HepG2 (cell line): Measurements from ENCODE around the gene FAM89B. TPM values are rescaled to one million over a fixed set of nuclear protein-coding genes. Genes with fewer than 3 reads are reported as not detected.

Experiments
- AHR ChIP-seq: IDR thresholded peaks from 2 replicates; pipeline ENCODE4 v1.6.1; 2018; ENCODE audit warnings: missing genetic modification reagents, missing compliant biosample characterization
- CSRNP2 ChIP-seq: sonication (generic); formaldehyde crosslinking; conservative IDR thresholded peaks from 2 replicates; pipeline ENCODE4 v1.8.0; 2022; ENCODE audit warnings: low read depth, missing genetic modification reagents
- ELF3 ChIP-seq: IDR thresholded peaks from 2 replicates; pipeline ENCODE4 v1.6.1; 2016; ENCODE audit warnings: missing genetic modification reagents, missing compliant biosample characterization
- GABPB1 ChIP-seq: IDR thresholded peaks from 2 replicates; pipeline ENCODE4 v1.6.1; 2016; ENCODE audit warnings: mild to moderate bottlenecking, missing genetic modification reagents, moderate library complexity, missing compliant biosample characterization
- KLF15 ChIP-seq: sonication (generic); formaldehyde crosslinking; IDR thresholded peaks from 2 replicates; pipeline ENCODE4 v1.8.1; 2023; ENCODE audit warnings: borderline replicate concordance, mild to moderate bottlenecking, inconsistent platforms, missing genetic modification reagents, mixed read lengths
- LRRFIP1 ChIP-seq: sonication (generic); formaldehyde crosslinking; conservative IDR thresholded peaks from 2 replicates; pipeline ENCODE4 v1.4.0; 2020; ENCODE audit warnings: missing genetic modification reagents
- POGK ChIP-seq: sonication (generic); formaldehyde crosslinking; conservative IDR thresholded peaks from 2 replicates; pipeline ENCODE4 v1.8.0; 2022; ENCODE audit warnings: mild to moderate bottlenecking, moderate library complexity, missing genetic modification reagents
- TCF7 ChIP-seq: sonication (generic); IDR thresholded peaks from 2 replicates; pipeline ENCODE4 v1.6.1; 2016; ENCODE audit warnings: antibody characterized with exemption, low read depth
- TMF1 ChIP-seq: sonication (generic); formaldehyde crosslinking; IDR thresholded peaks from 2 replicates; pipeline ENCODE4 v1.8.1; 2022; ENCODE audit warnings: low read depth, missing genetic modification reagents
- WIZ ChIP-seq: sonication (generic); formaldehyde crosslinking; IDR thresholded peaks from 2 replicates; pipeline ENCODE4 v1.5.1; 2020; ENCODE audit warnings: mild to moderate bottlenecking, missing genetic modification reagents
- ZMYM4 ChIP-seq: sonication (generic); formaldehyde crosslinking; IDR thresholded peaks from 2 replicates; pipeline ENCODE4 v1.8.1; 2023; ENCODE audit warnings: mild to moderate bottlenecking, missing genetic modification reagents
- ZNF276 ChIP-seq: sonication (generic); formaldehyde crosslinking; IDR thresholded peaks from 2 replicates; pipeline ENCODE4 v1.4.0; 2020; ENCODE audit warnings: mild to moderate bottlenecking, low read depth, missing genetic modification reagents
- ZNF382 ChIP-seq: sonication (generic); formaldehyde crosslinking; IDR thresholded peaks from 2 replicates; pipeline ENCODE4 v1.5.0; 2020; ENCODE audit warnings: missing genetic modification reagents, mild to moderate bottlenecking, borderline replicate concordance
- ZNF530 ChIP-seq: sonication (generic); formaldehyde crosslinking; IDR thresholded peaks from 2 replicates; pipeline ENCODE4 v1.5.0; 2020; ENCODE audit warnings: low read depth, mild to moderate bottlenecking, missing genetic modification reagents
- ZNF766 ChIP-seq: sonication (generic); formaldehyde crosslinking; IDR thresholded peaks from 2 replicates; pipeline ENCODE4 v1.5.0; 2020; ENCODE audit warnings: missing genetic modification reagents, borderline replicate concordance
- ZXDC ChIP-seq: sonication (generic); formaldehyde crosslinking; IDR thresholded peaks from 2 replicates; pipeline ENCODE4 v1.5.0; 2020; ENCODE audit warnings: mild to moderate bottlenecking, missing genetic modification reagents
- polyA plus RNA-seq, 8 experiments: library from polyadenylated mRNA; depleted of rRNA in 3 of 8; stranded (reverse) in 7 of 8; unstranded in 1 of 8; fragments of >200 nt; fragmentation: Illumina TruSeq in 4 of 8; extraction: Trizol in 4 of 8; gene quantifications; 2 replicates each; pipeline versions ENCODE4 v1.2.1 to v1.2.3, GENCODE V29; 2011 to 2016; ENCODE audit warnings: low read depth in 4 of 8, missing spikeins in 1 of 8, mixed read lengths in 1 of 8; ENCODE audit not compliant: insufficient read depth in 1 of 8
- total RNA-seq, 5 experiments: library from RNA; depleted of rRNA; stranded (reverse); fragments of >200 nt; fragmentation: Illumina TruSeq; extraction: Trizol; gene quantifications; 2 replicates each; pipeline ENCODE4 v1.2.3, GENCODE V29; 2016; ENCODE audit warnings: low read depth in 1 of 5

Gene FAM89B
- total and polyA plus RNA-seq, 2 of the 13 experiments (the other 11 are each of a cell fraction or from before 2014, with no cell fraction given): 5.7 to 8.0 TPM

GRCh38 chr11:65524741-65525545, 47.4 kb upstream of the FAM89B start, which contains the start of gene SCYL1 (continued):
- TF ChIP-seq ZXDC: peak; percentile 49; the same call in 1 of the 2 replicates
- no peak for TF ChIP-seq LRRFIP1 (CRISPR knock-in tag)
- no peak for TF ChIP-seq ZNF530 (CRISPR knock-in tag)
- TF ChIP-seq TCF7: no peak
- TF ChIP-seq POGK (CRISPR knock-in tag): peak; percentile 67; the same call in 1 of the 2 replicates
- TF ChIP-seq ZNF766 (CRISPR knock-in tag): no peak
- no peak for TF ChIP-seq ZNF382 (CRISPR knock-in tag)
- TF ChIP-seq ZMYM4 (CRISPR knock-in tag): 0 out of 2 replicates have a peak, but pooled peaks have one; percentile 35
- TF ChIP-seq ELF3 (CRISPR knock-in tag): no peak
- TF ChIP-seq GABPB1: peak; percentile 80
- TF ChIP-seq AHR (CRISPR knock-in tag): 0 out of 2 replicates have a peak, but pooled peaks have one; percentile 10
- TF ChIP-seq KLF15 (CRISPR knock-in tag): no peak
- no peak for TF ChIP-seq CSRNP2 (CRISPR knock-in tag)
- TF ChIP-seq TMF1 (CRISPR knock-in tag): no peak
- TF ChIP-seq ZNF276 (CRISPR knock-in tag): no peak
- no peak for TF ChIP-seq WIZ (CRISPR knock-in tag)
